Esophagus (tissue), 2 donors: ENCODE data around the gene GPR162. TPM values are rescaled to one million over a fixed set of nuclear protein-coding genes. Genes with fewer than 3 reads are reported as not detected.

ENCODE experiments used
- polyA plus RNA-seq, 2 donors: library from polyadenylated mRNA; stranded (reverse); fragments of 200-250 nt; gene quantifications; one replicate each; pipeline ENCODE4 v1.2.3, GENCODE V29; 2013
- donor health status: healthy with polysubstance abuse.
- donor health status: Bipolar disorder and iron deficiency.

GPR162 gene
- polyA plus RNA-seq, 2 donors, result 2.1 to 2.5 TPM

Other genes with a start within 250 kb of the GPR162 start
- gene CHD4, start 214.4 kb upstream of the GPR162 start, polyA plus RNA-seq, result 100 to 1,000 TPM in 1 of 2 donors, 10 to 100 TPM in 1; 79.3 to 116 TPM
- gene LPAR5, start 185.9 kb upstream of the GPR162 start, polyA plus RNA-seq, result 10 to 100 TPM; 11.6 to 19.3 TPM
- under 1 TPM; 0.32 to 0.84 TPM for gene ACRBP, start 174.4 kb upstream of the GPR162 start, polyA plus RNA-seq
- gene ING4, start 158.7 kb upstream of the GPR162 start, polyA plus RNA-seq, result 10 to 100 TPM; 15.2 to 24.7 TPM
- 10 to 100 TPM; 22.2 to 26.9 TPM for gene ZNF384, start 132.4 kb upstream of the GPR162 start, polyA plus RNA-seq
- under 1 TPM; 0.10 to 0.28 TPM for gene PIANP, start 121.0 kb upstream of the GPR162 start, polyA plus RNA-seq
- gene COPS7A, start 97.8 kb upstream of the GPR162 start, polyA plus RNA-seq, result 10 to 100 TPM; 34.7 to 55.4 TPM
- gene MLF2, start 68.7 kb upstream of the GPR162 start, polyA plus RNA-seq, result 100 to 1,000 TPM; 117 to 158 TPM
- 100 to 1,000 TPM; 249 to 449 TPM for gene PTMS, start 55.5 kb upstream of the GPR162 start, polyA plus RNA-seq
- gene LAG3, start 49.3 kb upstream of the GPR162 start, polyA plus RNA-seq, result 1 to 10 TPM in 1 of 2 donors, under 1 TPM in 1; 0.88 to 1.1 TPM
- 1 to 10 TPM; 1.4 to 2.3 TPM for gene CD4, start 32.3 kb upstream of the GPR162 start, polyA plus RNA-seq
- 1 to 10 TPM; 3.4 to 3.9 TPM for gene P3H3, start 6.6 kb downstream of the GPR162 start, polyA plus RNA-seq
- gene GNB3, start 19.1 kb downstream of the GPR162 start, polyA plus RNA-seq, result 1 to 10 TPM; 1.1 to 1.3 TPM
- 10 to 100 TPM; 14.6 to 19.3 TPM for gene CDCA3, start 29.5 kb downstream of the GPR162 start, polyA plus RNA-seq
- gene USP5, start 30.3 kb downstream of the GPR162 start, polyA plus RNA-seq, result 10 to 100 TPM; 21.4 to 40.7 TPM
- 100 to 1,000 TPM; 404 to 939 TPM for gene TPI1, start 45.7 kb downstream of the GPR162 start, polyA plus RNA-seq
- 1 to 10 TPM; 5.7 to 7.0 TPM for gene SPSB2, start 51.5 kb downstream of the GPR162 start, polyA plus RNA-seq
- gene LRRC23, start 83.0 kb downstream of the GPR162 start, polyA plus RNA-seq, result 1 to 10 TPM; 3.3 to 3.6 TPM
- 1 to 10 TPM; 6.7 to 9.0 TPM for gene ENO2, start 92.8 kb downstream of the GPR162 start, polyA plus RNA-seq
- gene ATN1, start 106.1 kb downstream of the GPR162 start, polyA plus RNA-seq, result 10 to 100 TPM; 34.9 to 63.5 TPM
- not detected for gene RNU7-1, start 122.0 kb downstream of the GPR162 start, polyA plus RNA-seq
- gene C12orf57, start 122.2 kb downstream of the GPR162 start, polyA plus RNA-seq, result 100 to 1,000 TPM; 108 to 253 TPM
- 10 to 100 TPM; 19.1 to 38.3 TPM for gene PTPN6, start 129.5 kb downstream of the GPR162 start, polyA plus RNA-seq
- 100 to 1,000 TPM in 1 of 2 donors, 10 to 100 TPM in 1; 68.5 to 161 TPM for gene PHB2, start 148.8 kb downstream of the GPR162 start, polyA plus RNA-seq
- 10 to 100 TPM; 13.5 to 29.5 TPM for gene EMG1, start 149.1 kb downstream of the GPR162 start, polyA plus RNA-seq
- 10 to 100 TPM; 15.7 to 27.0 TPM for gene LPCAT3, start 196.7 kb downstream of the GPR162 start, polyA plus RNA-seq
- gene C1S, start 238.9 kb downstream of the GPR162 start, polyA plus RNA-seq, result 10 to 100 TPM; 26.6 to 80.5 TPM